ENCODE data around the gene ABCB9.

GRCh38 chr12:122891661-122892525, 74.4 kb downstream of the ABCB9 start:
- TF ChIP-seq POLR2A (IDR thresholded peaks at IDR 0.05; ENCODE audit: low read depth, low read length) (no peak), PAX5 (IDR thresholded peaks at IDR 0.05; ENCODE audit: insufficient read depth, low read length, severe bottlenecking) (no peak), POLR2AphosphoS5 (IDR thresholded peaks at IDR 0.05; ENCODE audit: low read depth, low read length) (no peak)

All from GM12891 (cell line).